K562 (cell line): ENCODE measurements around the gene CREB5. TPM values are rescaled to one million over a fixed set of nuclear protein-coding genes. Genes with fewer than 3 reads are reported as not detected.

Experiments
- ATAC-seq: fragments of 200-7000 bp; cut with Tn5 transposase; 3 replicates; pipeline ENCODE4 v1.9.1; 2020; ENCODE audit warnings: moderate library complexity
- BruUV-seq: library from RNA; stranded (reverse); fragments of 400-500 nt; replicated peaks from 2 replicates; lab custom pipeline; 2021; lab: Mats Ljungman, UMichigan
- CTCF ChIA-PET: fragments of 300-600 bp; formaldehyde crosslinking; extraction: SDS; loops from one replicate; lab custom pipeline; 2021; ENCODE audit warnings: low intra/inter-chr PET ratio; lab: Yijun Ruan, JAX
- POLR2A ChIA-PET: fragments of 300-600, 350-650 bp; sonication (Branson Sonifier 250); formaldehyde crosslinking; extraction: SDS; loops from one replicate; lab custom pipeline; 2021; ENCODE audit warnings: antibody characterized with exemption, inconsistent platforms; lab: Yijun Ruan, JAX
- DNase-seq, 4 experiments: peaks; one replicate each; pipeline versions ENCODE4 v3.0.0 to v3.0.0-alpha.2; 2011 to 2018; ENCODE audit warnings: low spot score in 3 of 4, mixed read lengths in 3 of 4; ENCODE audit errors: extremely low read depth in 1 of 4
- FAIRE-seq: peaks from 2 replicates; lab custom pipeline; 2011; peaks lifted over from hg19 to GRCh38; lab: Jason Lieb, UNC
- H2AFZ ChIP-seq: 2 replicates; pipeline ENCODE4 v1.6.0; 2011; ENCODE audit warnings: low read depth, low read length, control low read depth, inconsistent platforms
- H3K27ac ChIP-seq: fragments of 200-600 bp; 3 replicates; pipeline ENCODE4 v1.8.0; 2011; ENCODE audit warnings: low read depth, mild to moderate bottlenecking, control low read depth, inconsistent platforms, low read length, moderate library complexity, mixed read lengths; ENCODE audit errors: extremely low read depth
- H3K27me3 ChIP-seq, 2 experiments: fragments of 300-600 bp in 1 of 2; 2 replicates in 1 of 2; 3 replicates in 1 of 2; pipeline versions ENCODE4 v1.6.0 to v1.8.0; 2011; ENCODE audit warnings: inconsistent platforms in 2 of 2, low read length in 2 of 2, mild to moderate bottlenecking in 1 of 2, mixed read lengths in 1 of 2, moderate library complexity in 1 of 2; ENCODE audit not compliant: control insufficient read depth in 2 of 2, insufficient read depth in 2 of 2
- H3K36me3 ChIP-seq: fragments of 300-600 bp; 3 replicates; pipeline ENCODE4 v1.8.0; 2011; ENCODE audit warnings: mild to moderate bottlenecking, low read length, inconsistent platforms; ENCODE audit not compliant: control insufficient read depth, insufficient read depth
- H3K4me1 ChIP-seq, 2 experiments: fragments of 200-600 bp in 1 of 2; replicated peaks in 1 of 2; 2 replicates in 1 of 2; 3 replicates in 1 of 2; pipeline versions ENCODE4 v1.5.1 to v1.8.0; 2011; ENCODE audit warnings: inconsistent platforms in 2 of 2, low read length in 2 of 2, mild to moderate bottlenecking in 1 of 2, mixed read lengths in 1 of 2, moderate library complexity in 1 of 2; ENCODE audit not compliant: control insufficient read depth in 2 of 2, insufficient read depth in 2 of 2
- H3K4me2 ChIP-seq: 2 replicates; pipeline ENCODE4 v1.6.1; 2011; ENCODE audit warnings: low read length, control low read depth, inconsistent platforms, mixed read lengths; ENCODE audit not compliant: insufficient read depth
- H3K4me3 ChIP-seq: fragments of 200-600 bp; sonication (generic), shearing (Covaris generic); 2 replicates; pipeline ENCODE4 v1.5.1; 2016; ENCODE audit warnings: control low read depth, inconsistent platforms
- H3K79me2 ChIP-seq: fragments of 200-600 bp; 3 replicates; pipeline ENCODE4 v1.8.0; 2011; ENCODE audit warnings: low read length, inconsistent platforms; ENCODE audit not compliant: control insufficient read depth, insufficient read depth
- H3K9ac ChIP-seq, 2 experiments: 2 replicates each; pipeline versions ENCODE4 v1.6.0 to v1.6.1; 2011; ENCODE audit warnings: low read depth in 2 of 2, low read length in 2 of 2, control low read depth in 1 of 2, inconsistent platforms in 1 of 2, mild to moderate bottlenecking in 1 of 2, mixed read lengths in 1 of 2; ENCODE audit not compliant: insufficient read depth in 1 of 2
- H3K9me1 ChIP-seq: one replicate; pipeline ENCODE4 v1.6.0; 2011; ENCODE audit warnings: inconsistent platforms, mild to moderate bottlenecking, low read length, moderate library complexity; ENCODE audit not compliant: control insufficient read depth, insufficient read depth
- H3K9me3 ChIP-seq: replicated peaks from 2 replicates; pipeline ENCODE4 v1.5.1; 2011; ENCODE audit warnings: low read depth, low read length, inconsistent platforms; ENCODE audit not compliant: control insufficient read depth, insufficient read depth
- H4K20me1 ChIP-seq: replicated peaks from 2 replicates; pipeline ENCODE4 v1.6.1; 2011; ENCODE audit warnings: low read length, inconsistent platforms, mixed read lengths; ENCODE audit not compliant: control insufficient read depth, insufficient read depth
- C11orf30 ChIP-seq: fragments of 450-650 bp; IDR thresholded peaks from 2 replicates; pipeline ENCODE4 v1.6.1; 2016; ENCODE audit warnings: low read depth, mild to moderate bottlenecking
- CBX3 ChIP-seq, 2 experiments: IDR thresholded peaks; 1 replicate in 1 of 2; 2 replicates in 1 of 2; pipeline ENCODE4 v1.6.1; 2012; ENCODE audit warnings: inconsistent platforms in 2 of 2, low read length in 2 of 2, borderline replicate concordance in 1 of 2, control low read depth in 1 of 2
- GABPA ChIP-seq: fragments of 200-800 bp; sonication (Bioruptor generic); conservative IDR thresholded peaks from 2 replicates; pipeline ENCODE4 v1.6.1; 2016; ENCODE audit warnings: low read depth, missing genetic modification characterization, missing compliant biosample characterization
- KAT7 ChIP-seq: sonication (generic); formaldehyde crosslinking; IDR thresholded peaks from 2 replicates; pipeline ENCODE4 v1.8.0; 2022; ENCODE audit warnings: missing genetic modification reagents, mild to moderate bottlenecking, borderline replicate concordance
- MAZ ChIP-seq, 2 experiments: fragments of 450-650 bp in 1 of 2; sonication (generic) in 1 of 2; formaldehyde crosslinking; IDR thresholded peaks in 1 of 2; conservative IDR thresholded peaks in 1 of 2; 2 replicates each; pipeline versions ENCODE4 v1.4.0 to v1.5.0; 2020; ENCODE audit warnings: mild to moderate bottlenecking in 1 of 2, missing genetic modification reagents in 1 of 2
- NELFE ChIP-seq: IDR thresholded peaks from 2 replicates; pipeline ENCODE4 v1.6.1; 2011; ENCODE audit warnings: mild to moderate bottlenecking; ENCODE audit not compliant: insufficient read depth, insufficient read length
- SAFB2 ChIP-seq: fragments of 200-400 bp; formaldehyde crosslinking; IDR thresholded peaks from 2 replicates; pipeline ENCODE4 v1.6.1; 2018; ENCODE audit warnings: borderline replicate concordance, low read length, low read depth, moderate library complexity; ENCODE audit not compliant: severe bottlenecking
- SIRT6 ChIP-seq: IDR thresholded peaks from one replicate; pipeline ENCODE4 v1.6.1; 2012; ENCODE audit warnings: low read depth, mild to moderate bottlenecking, control low read depth, inconsistent platforms, low read length, moderate library complexity
- TBP ChIP-seq: optimal IDR thresholded peaks from 2 replicates; pipeline ENCODE3; 2011; ENCODE audit warnings: low read depth, low read length, improper control_type of control experiment
- THAP7 ChIP-seq: fragments of 250-450 bp; sonication (Bioruptor Pico); IDR thresholded peaks from 2 replicates; pipeline ENCODE4 v1.5.0; 2021
- THRAP3 ChIP-seq: fragments of 450-650 bp; IDR thresholded peaks from 2 replicates; pipeline ENCODE4 v1.6.1; 2016; ENCODE audit warnings: mild to moderate bottlenecking, inconsistent platforms, borderline replicate concordance
- TRIM24 ChIP-seq, 2 experiments: fragments of 450-650 bp; IDR thresholded peaks; 2 replicates each; pipeline ENCODE4 v1.6.1; 2016
- XRCC3 ChIP-seq: fragments of 450-650 bp; IDR thresholded peaks from 2 replicates; pipeline ENCODE4 v1.6.1; 2017; ENCODE audit warnings: mild to moderate bottlenecking, moderate library complexity
- YY1 ChIP-seq, 3 experiments: IDR thresholded peaks; 2 replicates each; pipeline ENCODE4 v1.6.1; 2011; ENCODE audit warnings: low read length in 2 of 3, mild to moderate bottlenecking in 2 of 3, moderate library complexity in 2 of 3, borderline replicate concordance in 1 of 3, control low read depth in 1 of 3, low read depth in 1 of 3; ENCODE audit not compliant: insufficient read depth in 3 of 3, insufficient replicate concordance in 2 of 3, control insufficient read depth in 1 of 3, insufficient read length in 1 of 3; ENCODE audit errors: extremely low read depth in 1 of 3
- ZKSCAN1 ChIP-seq: fragments of 150-350 bp; IDR thresholded peaks from 2 replicates; pipeline ENCODE4 v1.6.1; 2016; ENCODE audit warnings: low read depth, low read length
- ZNF165 ChIP-seq: fragments of 250-450 bp; sonication (Bioruptor Pico); IDR thresholded peaks from 2 replicates; pipeline ENCODE4 v1.4.0; 2020; ENCODE audit warnings: borderline replicate concordance
- ZNF436 ChIP-seq: fragments of 250-450, 450-650 bp; sonication (Bioruptor Pico); formaldehyde crosslinking; IDR thresholded peaks from 2 replicates; pipeline ENCODE4 v1.7.0; 2020; ENCODE audit warnings: mild to moderate bottlenecking
- ZNF717 ChIP-seq: fragments of 250-450 bp; sonication (Bioruptor Pico); IDR thresholded peaks from 2 replicates; pipeline ENCODE4 v1.5.0; 2021
- WGBS: fragments of 100-300 bp; shearing (Covaris generic); methylation state at CpG from one replicate; pipeline ENCODE4 v1.1.6; 2016; ENCODE audit warnings: low coverage, mixed read lengths; ENCODE audit not compliant: insufficient coverage; ENCODE audit errors: missing lambda C conversion rate; 5-methylcytosine and 5-hydroxymethylcytosine counted together
- in situ Hi-C: fragments of 300-500 bp; cut with MboI; formaldehyde crosslinking; loops from 4 replicates; pipeline ENCODE4 v1.15.0; 2018; ENCODE audit warnings: inconsistent platforms, mixed read lengths
- intact Hi-C: fragments of 100-400 bp; cut with micrococcal nuclease; formaldehyde crosslinking; loops from 2 replicates; pipeline ENCODE4 v1.14.2; 2022
- polyA plus RNA-seq, 8 experiments: library from polyadenylated mRNA; depleted of rRNA in 4 of 8; stranded (reverse) in 5 of 8; unstranded in 3 of 8; fragments of >200 nt; fragmentation: Nextera tagmentation in 2 of 8; fragmentation: Illumina TruSeq in 1 of 8; extraction: Ambion mirVana in 2 of 8; extraction: Trizol in 1 of 8; gene quantifications; 2 replicates each; pipeline versions ENCODE4 v1.2.1 to v1.2.3, GENCODE V29; 2011 to 2014; ENCODE audit warnings: inconsistent platforms in 1 of 8, missing spikeins in 1 of 8
- total RNA-seq, 7 experiments: library from RNA; depleted of rRNA in 6 of 7; stranded (reverse); fragments of >200 nt in 6 of 7; fragmentation: Illumina TruSeq in 2 of 7; extraction: Trizol in 2 of 7; gene quantifications; 2 replicates each; pipeline versions ENCODE4 v1.2.1 to v1.2.3, GENCODE V29; 2011 to 2021; ENCODE audit warnings: low replicate concordance in 1 of 7
- TF ChIP-seq, protein P1 (sequence below): fragments of 450-650 bp; IDR thresholded peaks from 2 replicates; pipeline ENCODE4 v1.6.1; 2016; ENCODE audit warnings: mild to moderate bottlenecking
- TF ChIP-seq, protein P2 (sequence below): fragments of 450-650 bp; IDR thresholded peaks from 2 replicates; pipeline ENCODE4 v1.6.1; 2016; ENCODE audit warnings: low read depth, mild to moderate bottlenecking, moderate library complexity

CREB5 gene
- total and polyA plus RNA-seq, 9 of the 15 experiments (the other 6 are each of a cell fraction or from before 2014, with no cell fraction given) = 0.33 to 6.4 (median 1.8) TPM

DNA sequence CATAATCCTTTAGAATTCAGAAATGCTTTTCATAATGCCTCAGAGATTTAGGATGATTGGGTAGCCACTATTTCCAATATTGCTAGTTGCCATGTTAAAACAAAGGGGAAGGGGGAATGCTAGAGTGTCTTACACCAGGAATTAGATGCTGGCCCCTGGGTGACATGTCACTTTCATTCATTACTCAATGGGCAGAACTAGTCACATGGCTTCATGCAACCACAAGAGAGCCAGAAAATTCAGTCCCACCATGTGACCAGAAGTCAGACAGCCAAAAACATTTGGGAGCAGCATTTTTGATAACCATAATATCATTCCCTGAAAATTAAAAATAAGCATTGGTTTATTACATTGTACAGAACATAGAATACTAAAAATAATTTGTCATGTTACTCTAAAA, 81.2 kb downstream of the CREB5 start (continued):
- TF ChIP-seq, protein P1, sequence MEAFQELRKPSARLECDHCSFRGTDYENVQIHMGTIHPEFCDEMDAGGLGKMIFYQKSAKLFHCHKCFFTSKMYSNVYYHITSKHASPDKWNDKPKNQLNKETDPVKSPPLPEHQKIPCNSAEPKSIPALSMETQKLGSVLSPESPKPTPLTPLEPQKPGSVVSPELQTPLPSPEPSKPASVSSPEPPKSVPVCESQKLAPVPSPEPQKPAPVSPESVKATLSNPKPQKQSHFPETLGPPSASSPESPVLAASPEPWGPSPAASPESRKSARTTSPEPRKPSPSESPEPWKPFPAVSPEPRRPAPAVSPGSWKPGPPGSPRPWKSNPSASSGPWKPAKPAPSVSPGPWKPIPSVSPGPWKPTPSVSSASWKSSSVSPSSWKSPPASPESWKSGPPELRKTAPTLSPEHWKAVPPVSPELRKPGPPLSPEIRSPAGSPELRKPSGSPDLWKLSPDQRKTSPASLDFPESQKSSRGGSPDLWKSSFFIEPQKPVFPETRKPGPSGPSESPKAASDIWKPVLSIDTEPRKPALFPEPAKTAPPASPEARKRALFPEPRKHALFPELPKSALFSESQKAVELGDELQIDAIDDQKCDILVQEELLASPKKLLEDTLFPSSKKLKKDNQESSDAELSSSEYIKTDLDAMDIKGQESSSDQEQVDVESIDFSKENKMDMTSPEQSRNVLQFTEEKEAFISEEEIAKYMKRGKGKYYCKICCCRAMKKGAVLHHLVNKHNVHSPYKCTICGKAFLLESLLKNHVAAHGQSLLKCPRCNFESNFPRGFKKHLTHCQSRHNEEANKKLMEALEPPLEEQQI = no peak
- TF ChIP-seq CBX3 (IDR thresholded peaks at IDR 0.05; ENCODE audit: borderline replicate concordance in 1 of 2, low read length in 2 of 2) = no peak
- TF ChIP-seq ZKSCAN1 = no peak
- no peak for TF ChIP-seq XRCC3
- no peak for TF ChIP-seq SAFB2
- TF ChIP-seq MAZ (CRISPR knock-in tag; conservative IDR thresholded peaks at IDR 0.05 in 1 of 2, IDR thresholded peaks at IDR 0.05 in 1 of 2) = no peak
- TF ChIP-seq C11orf30 = no peak

DNA sequence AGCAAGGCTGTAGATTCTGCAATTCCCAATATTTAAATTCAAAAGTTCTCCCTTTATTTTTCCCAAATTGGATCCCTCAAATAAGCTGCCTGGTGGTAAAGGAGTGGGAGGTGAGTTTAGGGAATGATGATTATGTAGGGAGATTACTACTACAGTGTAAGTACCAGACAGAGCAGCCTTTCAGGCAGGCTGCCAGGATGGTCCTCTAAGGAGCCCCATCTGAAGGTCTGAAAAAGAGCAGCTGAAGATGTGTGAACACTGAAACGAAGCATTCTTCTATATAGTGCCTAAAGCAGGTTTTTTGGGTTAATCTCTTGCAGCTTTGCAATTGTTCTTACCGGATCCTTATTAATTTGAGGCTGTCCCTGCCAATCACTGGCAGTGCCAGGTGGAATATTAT, 84.7 kb downstream of the CREB5 start:
- H3K4me3 ChIP-seq = no peak overlapping the region
- POLR2A ChIA-PET = no interaction called here
- intact Hi-C loops = no loop called here
- no peak for TF ChIP-seq TRIM24 (IDR thresholded peaks at IDR 0.05)
- TF ChIP-seq THRAP3 = no peak
- TF ChIP-seq, protein P2, sequence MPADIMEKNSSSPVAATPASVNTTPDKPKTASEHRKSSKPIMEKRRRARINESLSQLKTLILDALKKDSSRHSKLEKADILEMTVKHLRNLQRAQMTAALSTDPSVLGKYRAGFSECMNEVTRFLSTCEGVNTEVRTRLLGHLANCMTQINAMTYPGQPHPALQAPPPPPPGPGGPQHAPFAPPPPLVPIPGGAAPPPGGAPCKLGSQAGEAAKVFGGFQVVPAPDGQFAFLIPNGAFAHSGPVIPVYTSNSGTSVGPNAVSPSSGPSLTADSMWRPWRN = no peak
- TF ChIP-seq THAP7 (CRISPR knock-in tag) = no peak
- TF ChIP-seq ZNF436 = no peak
- no peak for TF ChIP-seq KAT7 (CRISPR knock-in tag)
- TF ChIP-seq GABPA = no peak
- no peak for TF ChIP-seq ZNF165 (CRISPR knock-in tag)
- TF ChIP-seq SIRT6 = no peak
- no peak for TF ChIP-seq NELFE
- no peak for TF ChIP-seq YY1 (IDR thresholded peaks at IDR 0.05; ENCODE audit: borderline replicate concordance in 1 of 3, control insufficient read depth in 1 of 3, extremely low read depth in 1 of 3, insufficient read depth in 3 of 3, insufficient read length in 1 of 3, insufficient replicate concordance in 2 of 3, low read depth in 1 of 3, low read length in 2 of 3)
- TF ChIP-seq ZNF717 (CRISPR knock-in tag) = no peak
- no peak for TF ChIP-seq TBP

More for the DNA sequence above, 84.7 kb downstream of the CREB5 start:
- DNase-seq = no peak
- no TSS peak for BruUV-seq
- no peak overlapping the region for H3K27ac ChIP-seq
- FAIRE-seq = no peak
- in situ Hi-C loops = no loop called here
- CTCF ChIA-PET = no interaction called here
- no peaks in the 10 kb centered on the region for H3K79me2 ChIP-seq
- 0% methylated on average over 2 of the region's 2 CpGs for WGBS
- no peak overlapping the region for H2AFZ ChIP-seq
- no peaks in the 10 kb centered on the region for H4K20me1 ChIP-seq
- H3K9me3 ChIP-seq = no peaks in the 10 kb centered on the region
- H3K9me1 ChIP-seq = no peaks in the 10 kb centered on the region
- no peak overlapping the region for H3K4me2 ChIP-seq
- H3K27me3 ChIP-seq = no peaks in the 10 kb centered on the region; a peak in 1 of 5 replicates
- no peak overlapping the region for H3K9ac ChIP-seq
- H3K36me3 ChIP-seq = no peaks in the 10 kb centered on the region
- ATAC-seq = no peak
- H3K4me1 ChIP-seq = no peaks in the 10 kb centered on the region
